Neural cell (in vitro differentiated cells): Measurements from ENCODE around the gene MND1. TPM values are rescaled to one million over a fixed set of nuclear protein-coding genes. Genes with fewer than 3 reads are reported as not detected.

Experiments used
- H2AFZ ChIP-seq: fragments of 200-600, 300-800 bp; sonication (generic), shearing (Covaris generic); 2 replicates; pipeline ENCODE4 v1.6.0; 2014; ENCODE audit warnings: low read depth, mild to moderate bottlenecking, antibody characterized with exemption, low read length, moderate library complexity
- H3F3A ChIP-seq: fragments of 200-600 bp; shearing (Covaris generic); 2 replicates; pipeline ENCODE4 v1.6.1; 2016; ENCODE audit warnings: mild to moderate bottlenecking, moderate library complexity, mixed read lengths, antibody characterized with exemption, low read length; ENCODE audit not compliant: insufficient read depth, poor library complexity, severe bottlenecking
- H3K27ac ChIP-seq: fragments of 200-600, 300-800 bp; sonication (generic), shearing (Covaris generic); 2 replicates; pipeline ENCODE4 v1.5.1; 2014; ENCODE audit warnings: mild to moderate bottlenecking, low read length, moderate library complexity
- H3K27me3 ChIP-seq: fragments of 300-800, 200-600 bp; sonication (generic), shearing (Covaris generic); 2 replicates; pipeline ENCODE4 v1.6.0; 2014; ENCODE audit warnings: mild to moderate bottlenecking, low read depth, low read length, moderate library complexity; ENCODE audit not compliant: insufficient read depth
- H3K36me3 ChIP-seq: fragments of 300-800, 200-600 bp; sonication (generic), shearing (Covaris generic); 2 replicates; pipeline ENCODE4 v1.5.1; 2014; ENCODE audit warnings: mild to moderate bottlenecking, antibody characterized with exemption, low read length, moderate library complexity; ENCODE audit not compliant: insufficient read depth
- H3K4me2 ChIP-seq: fragments of 300-800, 200-600 bp; sonication (generic), shearing (Covaris generic); 2 replicates; pipeline ENCODE4 v1.6.0; 2014; ENCODE audit warnings: mild to moderate bottlenecking, low read length
- H3K4me3 ChIP-seq: fragments of 300-800, 200-600 bp; sonication (generic), shearing (Covaris generic); 2 replicates; pipeline ENCODE4 v1.5.1; 2014; ENCODE audit warnings: mild to moderate bottlenecking, low read length, moderate library complexity
- H3K79me2 ChIP-seq: fragments of 200-600 bp; shearing (Covaris generic); replicated peaks from 2 replicates; pipeline ENCODE4 v1.6.0; 2014; ENCODE audit warnings: mild to moderate bottlenecking, low read length, moderate library complexity; ENCODE audit not compliant: insufficient read depth
- H3K9ac ChIP-seq: fragments of 300-800, 200-600 bp; sonication (generic), shearing (Covaris generic); 2 replicates; pipeline ENCODE4 v1.6.1; 2016; ENCODE audit warnings: mild to moderate bottlenecking, low read length, mixed read lengths
- H3K9me2 ChIP-seq: fragments of 200-600 bp; shearing (Covaris generic); 2 replicates; pipeline ENCODE4 v1.6.1; 2016; ENCODE audit warnings: mild to moderate bottlenecking, low read length, mixed read lengths; ENCODE audit not compliant: insufficient read depth
- H3K9me3 ChIP-seq: fragments of 200-600, 300-800 bp; sonication (generic), shearing (Covaris generic); 2 replicates; pipeline ENCODE4 v1.6.1; 2016; ENCODE audit warnings: mild to moderate bottlenecking, mixed run types, low read length, moderate library complexity, mixed read lengths
- H4K20me1 ChIP-seq: fragments of 200-600 bp; shearing (Covaris generic); 2 replicates; pipeline ENCODE4 v1.6.1; 2016; ENCODE audit warnings: mild to moderate bottlenecking, mixed run types; ENCODE audit not compliant: insufficient read depth
- CTCF ChIP-seq: fragments of 450-650 bp; IDR thresholded peaks from 2 replicates; pipeline ENCODE4 v1.5.1; 2014; ENCODE audit warnings: antibody characterized with exemption, mild to moderate bottlenecking, moderate library complexity; ENCODE audit not compliant: poor library complexity, severe bottlenecking
- EP300 ChIP-seq: fragments of 450-650 bp; conservative IDR thresholded peaks from 2 replicates; pipeline ENCODE4 v1.6.1; 2014; ENCODE audit warnings: antibody characterized with exemption, mild to moderate bottlenecking, moderate library complexity; ENCODE audit not compliant: poor library complexity, severe bottlenecking
- EZH2 ChIP-seq: fragments of 200-600, 300-800 bp; shearing (Covaris generic), sonication (generic); IDR thresholded peaks from 2 replicates; pipeline ENCODE4 v1.6.1; 2014; ENCODE audit warnings: antibody characterized with exemption, low read length, borderline replicate concordance, mild to moderate bottlenecking; ENCODE audit not compliant: insufficient read depth, poor library complexity, severe bottlenecking
- MXI1 ChIP-seq: fragments of 450-650 bp; conservative IDR thresholded peaks from 2 replicates; pipeline ENCODE4 v1.6.1; 2014; ENCODE audit warnings: antibody characterized with exemption, mild to moderate bottlenecking; ENCODE audit not compliant: poor library complexity, severe bottlenecking
- POLR2AphosphoS5 ChIP-seq: IDR thresholded peaks from 2 replicates; pipeline ENCODE4 v1.6.1; 2012
- RAD21 ChIP-seq: fragments of 450-650 bp; conservative IDR thresholded peaks from 2 replicates; pipeline ENCODE4 v1.6.1; 2014; ENCODE audit warnings: antibody characterized with exemption, mild to moderate bottlenecking, moderate library complexity
- SMC3 ChIP-seq: fragments of 450-650 bp; conservative IDR thresholded peaks from 2 replicates; pipeline ENCODE4 v1.6.1; 2014; ENCODE audit warnings: antibody characterized with exemption, mild to moderate bottlenecking, moderate library complexity; ENCODE audit not compliant: poor library complexity
- TAF1 ChIP-seq: IDR thresholded peaks from 2 replicates; pipeline ENCODE4 v1.6.1; 2012; ENCODE audit warnings: low read depth
- polyA plus RNA-seq: library from polyadenylated mRNA; depleted of rRNA; stranded (reverse); fragments of >200 nt; gene quantifications from 2 replicates; pipeline ENCODE4 v1.2.3, GENCODE V29; 2014
- TF ChIP-seq, protein P1 (sequence below): IDR thresholded peaks from 2 replicates; pipeline ENCODE4 v1.6.1; 2012; ENCODE audit warnings: borderline replicate concordance

Gene MND1
- polyA plus RNA-seq, 1 donor from 2014 or later: 5.6 TPM

- no peak overlapping the region for H3K27ac ChIP-seq
Observed at GRCh38 chr4:153421941-153422340, 77.5 kb downstream of the MND1 start.

GRCh38 chr4:153426207-153426885, 81.9 kb downstream of the MND1 start:
- Histone ChIP-seq H3K9ac (no peak overlapping the region), H3K36me3 (no peaks in the 10 kb centered on the region)

More at GRCh38 chr4:153421941-153422340, 77.5 kb downstream of the MND1 start:
- Histone ChIP-seq H3K4me3 (no peak overlapping the region), H2AFZ (no peak overlapping the region), H3K27me3 (no peaks in the 10 kb centered on the region), H3F3A (no peaks in the 10 kb centered on the region), H3K9me2 (no peaks in the 10 kb centered on the region), H4K20me1 (no peaks in the 10 kb centered on the region), H3K9ac (no peak overlapping the region), H3K36me3 (no peaks in the 10 kb centered on the region), H3K4me2 (no peak overlapping the region), H3K79me2 (no peaks in the 10 kb centered on the region), H3K9me3 (no peaks in the 10 kb centered on the region)
- TF ChIP-seq RAD21 (no peak), POLR2AphosphoS5 (no peak), TAF1 (no peak), EP300 (no peak)
- TF ChIP-seq, protein P1, sequence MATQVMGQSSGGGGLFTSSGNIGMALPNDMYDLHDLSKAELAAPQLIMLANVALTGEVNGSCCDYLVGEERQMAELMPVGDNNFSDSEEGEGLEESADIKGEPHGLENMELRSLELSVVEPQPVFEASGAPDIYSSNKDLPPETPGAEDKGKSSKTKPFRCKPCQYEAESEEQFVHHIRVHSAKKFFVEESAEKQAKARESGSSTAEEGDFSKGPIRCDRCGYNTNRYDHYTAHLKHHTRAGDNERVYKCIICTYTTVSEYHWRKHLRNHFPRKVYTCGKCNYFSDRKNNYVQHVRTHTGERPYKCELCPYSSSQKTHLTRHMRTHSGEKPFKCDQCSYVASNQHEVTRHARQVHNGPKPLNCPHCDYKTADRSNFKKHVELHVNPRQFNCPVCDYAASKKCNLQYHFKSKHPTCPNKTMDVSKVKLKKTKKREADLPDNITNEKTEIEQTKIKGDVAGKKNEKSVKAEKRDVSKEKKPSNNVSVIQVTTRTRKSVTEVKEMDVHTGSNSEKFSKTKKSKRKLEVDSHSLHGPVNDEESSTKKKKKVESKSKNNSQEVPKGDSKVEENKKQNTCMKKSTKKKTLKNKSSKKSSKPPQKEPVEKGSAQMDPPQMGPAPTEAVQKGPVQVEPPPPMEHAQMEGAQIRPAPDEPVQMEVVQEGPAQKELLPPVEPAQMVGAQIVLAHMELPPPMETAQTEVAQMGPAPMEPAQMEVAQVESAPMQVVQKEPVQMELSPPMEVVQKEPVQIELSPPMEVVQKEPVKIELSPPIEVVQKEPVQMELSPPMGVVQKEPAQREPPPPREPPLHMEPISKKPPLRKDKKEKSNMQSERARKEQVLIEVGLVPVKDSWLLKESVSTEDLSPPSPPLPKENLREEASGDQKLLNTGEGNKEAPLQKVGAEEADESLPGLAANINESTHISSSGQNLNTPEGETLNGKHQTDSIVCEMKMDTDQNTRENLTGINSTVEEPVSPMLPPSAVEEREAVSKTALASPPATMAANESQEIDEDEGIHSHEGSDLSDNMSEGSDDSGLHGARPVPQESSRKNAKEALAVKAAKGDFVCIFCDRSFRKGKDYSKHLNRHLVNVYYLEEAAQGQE: no peak

More at GRCh38 chr4:153426207-153426885, 81.9 kb downstream of the MND1 start:
- H3K4me2 ChIP-seq: no peak overlapping the region
- no peak overlapping the region for H2AFZ ChIP-seq
- H3K27ac ChIP-seq: no peak overlapping the region
- H4K20me1 ChIP-seq: no peaks in the 10 kb centered on the region
- no peak overlapping the region for H3K4me3 ChIP-seq
- no peaks in the 10 kb centered on the region for H3K9me3 ChIP-seq
- no peak for TF ChIP-seq TAF1
- no peak for TF ChIP-seq MXI1
- TF ChIP-seq EZH2: no peak
- TF ChIP-seq POLR2AphosphoS5: no peak
- no peak for TF ChIP-seq RAD21
- TF ChIP-seq EP300: no peak
- TF ChIP-seq, protein P1: no peak
- no peak for TF ChIP-seq SMC3
- TF ChIP-seq CTCF: no peak
- H3K9me2 ChIP-seq: no peaks in the 10 kb centered on the region
- H3K79me2 ChIP-seq: no peaks in the 10 kb centered on the region
- H3F3A ChIP-seq: no peaks in the 10 kb centered on the region
- no peaks in the 10 kb centered on the region for H3K27me3 ChIP-seq
